ENCODE measurements around the gene UST. TPM values are rescaled to one million over a fixed set of nuclear protein-coding genes. Genes with fewer than 3 reads are reported as not detected.
"Not testable (repeated sequence)": the region's sequence is repeated elsewhere in the genome, so short reads cannot be mapped to it uniquely, and the experiment has no call there.

UST gene
- total and polyA plus RNA-seq, 4 donors: 0.24 to 2.7 (median 0.87) TPM

- H3K27me3 ChIP-seq (ENCODE audit: control insufficient read depth in 4 of 4, insufficient read depth in 4 of 4, low read length in 3 of 4): no peaks in the 10 kb centered on the region
- H3K4me3 ChIP-seq (ENCODE audit: low read depth in 1 of 3, low read length in 3 of 3): no peak overlapping the region
- no peak for DNase-seq (ENCODE audit: low spot score)
- 79% methylated on average over 6 of the region's 6 CpGs for WGBS
- H3K36me3 ChIP-seq (ENCODE audit: control insufficient read depth in 4 of 4, insufficient read depth in 3 of 4, low read depth in 1 of 4, low read length in 3 of 4): no peaks in the 10 kb centered on the region
- no peaks in the 10 kb centered on the region for H3K9me3 ChIP-seq (ENCODE audit: control insufficient read depth in 4 of 4, low read length in 3 of 4)
- H3K4me1 ChIP-seq (ENCODE audit: control insufficient read depth in 4 of 4, insufficient read depth in 4 of 4, low read length in 3 of 4): no peaks in the 10 kb centered on the region
- H3K9ac ChIP-seq (ENCODE audit: low read depth in 1 of 2, low read length in 2 of 2): no peak overlapping the region
- TF ChIP-seq RXRA (IDR thresholded peaks at IDR 0.05) (peak; percentile 13 to 43), NR2F2 (IDR thresholded peaks at IDR 0.05) (peak; percentile 19), REST (IDR thresholded peaks at IDR 0.05) (no peak)
- H3K27ac ChIP-seq (ENCODE audit: low read depth in 1 of 2, low read length in 2 of 2): no peak overlapping the region
Observed at GRCh38 chr6:148779142-148779562, 32.3 kb downstream of the UST start.

- H3K9me3 ChIP-seq (ENCODE audit: control insufficient read depth in 4 of 4, low read length in 3 of 4); H3K9ac ChIP-seq (ENCODE audit: low read depth in 1 of 2, low read length in 2 of 2); H3K4me1 ChIP-seq (ENCODE audit: control insufficient read depth in 4 of 4, insufficient read depth in 4 of 4, low read length in 3 of 4); H3K27ac ChIP-seq (ENCODE audit: low read depth in 1 of 2, low read length in 2 of 2); H3K27me3 ChIP-seq (ENCODE audit: control insufficient read depth in 4 of 4, insufficient read depth in 4 of 4, low read length in 3 of 4); H3K4me3 ChIP-seq (ENCODE audit: low read depth in 1 of 3, low read length in 3 of 3); H3K36me3 ChIP-seq (ENCODE audit: control insufficient read depth in 4 of 4, insufficient read depth in 3 of 4, low read depth in 1 of 4, low read length in 3 of 4); DNase-seq (ENCODE audit: low spot score): not testable (repeated sequence)
- 98% methylated on average over 1 of the region's 1 CpG for WGBS
Observed at GRCh38 chr6:148780423-148780822, 33.6 kb downstream of the UST start.

GRCh38 chr6:148780918-148781436 lies 34.1 kb downstream of the UST start:
- TF ChIP-seq JUND (IDR thresholded peaks at IDR 0.05): no peak
- TF ChIP-seq SP1 (IDR thresholded peaks at IDR 0.05): no peak
- no peak for TF ChIP-seq HNF4A (conservative IDR thresholded peaks at IDR 0.05)
- TF ChIP-seq FOXA1 (IDR thresholded peaks at IDR 0.05): no peak
- TF ChIP-seq GABPA (IDR thresholded peaks at IDR 0.05 in 1 of 2, conservative IDR thresholded peaks at IDR 0.05 in 1 of 2): no peak
- no peak for TF ChIP-seq ZBTB33 (IDR thresholded peaks at IDR 0.05)
- no peak for TF ChIP-seq TAF1 (conservative IDR thresholded peaks at IDR 0.05)
- no peak for TF ChIP-seq NR2F2 (IDR thresholded peaks at IDR 0.05)
- no peak for TF ChIP-seq ATF3 (IDR thresholded peaks at IDR 0.05)
- TF ChIP-seq RXRA (IDR thresholded peaks at IDR 0.05): no peak
- Histone ChIP-seq H3K27ac (ENCODE audit: low read depth in 1 of 2, low read length in 2 of 2) (no peak overlapping the region), H3K9me3 (ENCODE audit: control insufficient read depth in 4 of 4, low read length in 3 of 4) (no peaks in the 10 kb centered on the region), H3K4me3 (ENCODE audit: low read depth in 1 of 3, low read length in 3 of 3) (no peak overlapping the region), H3K36me3 (ENCODE audit: control insufficient read depth in 4 of 4, insufficient read depth in 3 of 4, low read depth in 1 of 4, low read length in 3 of 4) (no peaks in the 10 kb centered on the region), H3K9ac (ENCODE audit: low read depth in 1 of 2, low read length in 2 of 2) (no peak overlapping the region), H3K27me3 (ENCODE audit: control insufficient read depth in 4 of 4, insufficient read depth in 4 of 4, low read length in 3 of 4) (no peaks in the 10 kb centered on the region), H3K4me1 (ENCODE audit: control insufficient read depth in 4 of 4, insufficient read depth in 4 of 4, low read length in 3 of 4) (no peaks in the 10 kb centered on the region)
- no peak for DNase-seq (ENCODE audit: low spot score)
- 63% methylated on average over 7 of the region's 7 CpGs for WGBS
